ENCODE results near the gene SMIM10L2A. TPM values are rescaled to one million over a fixed set of nuclear protein-coding genes. Genes with fewer than 3 reads are reported as not detected.
A peak's percentile ranks its signal among the peaks of the same experiment; 100 is the strongest.

SMIM10L2A gene
- total RNA-seq, 1 experiment from 2014 or later: 18.3 TPM

- Histone ChIP-seq H3K18ac (ENCODE audit: insufficient read length, low read depth, low read length) (no peak overlapping the region), H2AFZ (ENCODE audit: low read length) (no peak overlapping the region), H2AK5ac (ENCODE audit: insufficient read length, low read length) (no peak overlapping the region), H3K27me3 (ENCODE audit: insufficient read depth, low read length) (no peaks in the 10 kb centered on the region), H2BK5ac (ENCODE audit: insufficient read length, low read length) (no peak overlapping the region), H3K79me1 (ENCODE audit: insufficient read depth, low read depth, low read length, poor library complexity, severe bottlenecking) (no peaks in the 10 kb centered on the region), H3T11ph (ENCODE audit: low read length) (no peak overlapping the region), H3K79me2 (ENCODE audit: insufficient read depth, low read length) (no peaks in the 10 kb centered on the region), H3K4ac (ENCODE audit: low read depth, low read length) (no peak overlapping the region), H3K4me1 (ENCODE audit: insufficient read depth, low read length) (no peaks in the 10 kb centered on the region), H3K23ac (ENCODE audit: insufficient read length, low read depth, low read length) (no peak overlapping the region), H4K20me1 (ENCODE audit: control insufficient read depth, insufficient read depth, insufficient read length) (no peaks in the 10 kb centered on the region), H2BK15ac (ENCODE audit: low read depth, low read length) (no peak overlapping the region), H3K23me2 (ENCODE audit: insufficient read length, low read depth, low read length, poor library complexity, severe bottlenecking) (no peaks in the 10 kb centered on the region), H3K14ac (ENCODE audit: insufficient read depth, low read length) (no peak overlapping the region), H2BK120ac (ENCODE audit: low read depth, low read length, poor library complexity, severe bottlenecking) (no peak overlapping the region), H3K4me2 (ENCODE audit: insufficient read depth, insufficient read length, low read length) (no peak overlapping the region), H4K5ac (ENCODE audit: insufficient read length, low read depth, low read length) (no peak overlapping the region), H3K56ac (ENCODE audit: insufficient read length, low read depth, low read length) (no peak overlapping the region), H2BK12ac (ENCODE audit: insufficient read length, low read depth, low read length) (no peak overlapping the region), H3K9ac (ENCODE audit: extremely low read depth, insufficient read length, low read length) (no peak overlapping the region), H4K91ac (ENCODE audit: insufficient read length, low read depth, low read length) (no peak overlapping the region), H2BK20ac (ENCODE audit: low read depth, low read length, poor library complexity, severe bottlenecking) (no peak overlapping the region), H4K8ac (replicated peaks; ENCODE audit: insufficient read length, low read depth, low read length) (no peak overlapping the region), H3K27ac (ENCODE audit: insufficient read length, low read depth, low read length) (no peak overlapping the region), H3K9me3 (ENCODE audit: control insufficient read depth, low read depth, low read length) (no peaks in the 10 kb centered on the region)
- WGBS (ENCODE audit: extremely low coverage, insufficient read length, low lambda C conversion rate): no CpG with 5 or more reads among the region's 7 CpGs
- H3K27me3 Mint-ChIP-seq (ENCODE audit: low read depth): peaks cover 5% of the 10 kb centered on the region
- H3K36me3 Mint-ChIP-seq (ENCODE audit: insufficient read depth in 1 of 3, low read depth in 3 of 3): peaks cover 0 to 15% (median 7%) of the 10 kb centered on the region in 3 experiments
- TF ChIP-seq CTCF (conservative IDR thresholded peaks at IDR 0.05): 0 out of 3 replicates have a peak, but pooled peaks have one; percentile 2
- H3K9me3 Mint-ChIP-seq: peaks cover 51 to 68% of the 10 kb centered on the region in 2 experiments
- DNase-seq: no peak
- H3K4me3 Mint-ChIP-seq: no peak overlapping the region
- no peak overlapping the region for H3K27ac Mint-ChIP-seq
- H3K4me1 Mint-ChIP-seq: no peaks in the 10 kb centered on the region
Measured at GRCh38 chrX:135438734-135439043, 16.9 kb downstream of the SMIM10L2A start.
